ENCODE results near the gene FSCN2.

Gene FSCN2

DNA sequence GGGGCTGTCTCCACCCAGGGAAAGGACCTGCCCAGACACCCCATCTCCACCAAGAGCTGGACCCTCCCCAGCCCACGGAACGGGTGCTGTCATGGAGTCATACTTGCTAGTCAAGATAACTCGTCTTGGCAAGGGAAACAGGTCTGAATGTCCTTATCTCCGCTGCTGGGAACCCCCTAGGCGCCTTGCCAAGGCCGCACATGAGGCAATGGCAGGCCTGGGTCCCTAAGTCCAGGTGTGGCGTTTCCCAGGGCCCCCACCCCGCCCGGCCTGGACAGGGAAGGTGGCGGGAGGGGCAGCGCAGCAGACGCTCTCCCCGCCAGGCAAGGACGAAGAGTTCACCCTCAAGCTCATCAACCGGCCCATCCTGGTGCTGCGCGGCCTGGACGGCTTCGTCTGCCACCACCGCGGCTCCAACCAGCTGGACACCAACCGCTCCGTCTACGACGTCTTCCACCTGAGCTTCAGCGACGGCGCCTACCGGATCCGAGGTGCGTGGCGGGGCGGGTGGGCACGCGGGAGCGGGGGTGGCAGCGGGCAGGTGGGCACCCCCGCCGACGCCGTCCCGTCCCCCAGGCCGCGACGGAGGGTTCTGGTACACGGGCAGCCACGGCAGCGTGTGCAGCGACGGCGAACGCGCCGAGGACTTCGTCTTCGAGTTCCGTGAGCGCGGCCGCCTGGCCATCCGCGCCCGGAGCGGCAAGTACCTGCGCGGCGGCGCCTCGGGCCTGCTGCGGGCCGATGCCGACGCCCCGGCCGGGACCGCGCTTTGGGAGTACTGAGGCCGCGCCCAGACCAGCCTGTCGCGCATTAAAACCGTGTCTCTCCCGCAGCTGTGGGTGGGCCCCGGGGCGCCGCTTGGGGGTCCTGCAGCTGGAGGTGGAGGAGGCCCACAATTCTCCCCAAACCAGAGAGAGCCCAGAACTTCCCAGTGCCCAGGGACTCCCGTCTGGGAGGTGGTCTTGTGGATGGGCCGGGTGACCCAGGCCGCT is 8.4 kb downstream of the FSCN2 start:
- H3K27ac ChIP-seq = no peak overlapping the region
- TF ChIP-seq CTCF (IDR thresholded peaks at IDR 0.05) (no peak), ZFX (IDR thresholded peaks at IDR 0.05; ENCODE audit: borderline replicate concordance) (no peak)

- H3K27ac ChIP-seq = no peak overlapping the region; the same call in 1 of the 2 replicates
- no peak for TF ChIP-seq ZFX (IDR thresholded peaks at IDR 0.05; ENCODE audit: borderline replicate concordance)
- peak; percentile 70 for TF ChIP-seq CTCF (IDR thresholded peaks at IDR 0.05)
Measured at GRCh38 chr17:81537343-81537855, 9.2 kb downstream of the FSCN2 start.

DNA sequence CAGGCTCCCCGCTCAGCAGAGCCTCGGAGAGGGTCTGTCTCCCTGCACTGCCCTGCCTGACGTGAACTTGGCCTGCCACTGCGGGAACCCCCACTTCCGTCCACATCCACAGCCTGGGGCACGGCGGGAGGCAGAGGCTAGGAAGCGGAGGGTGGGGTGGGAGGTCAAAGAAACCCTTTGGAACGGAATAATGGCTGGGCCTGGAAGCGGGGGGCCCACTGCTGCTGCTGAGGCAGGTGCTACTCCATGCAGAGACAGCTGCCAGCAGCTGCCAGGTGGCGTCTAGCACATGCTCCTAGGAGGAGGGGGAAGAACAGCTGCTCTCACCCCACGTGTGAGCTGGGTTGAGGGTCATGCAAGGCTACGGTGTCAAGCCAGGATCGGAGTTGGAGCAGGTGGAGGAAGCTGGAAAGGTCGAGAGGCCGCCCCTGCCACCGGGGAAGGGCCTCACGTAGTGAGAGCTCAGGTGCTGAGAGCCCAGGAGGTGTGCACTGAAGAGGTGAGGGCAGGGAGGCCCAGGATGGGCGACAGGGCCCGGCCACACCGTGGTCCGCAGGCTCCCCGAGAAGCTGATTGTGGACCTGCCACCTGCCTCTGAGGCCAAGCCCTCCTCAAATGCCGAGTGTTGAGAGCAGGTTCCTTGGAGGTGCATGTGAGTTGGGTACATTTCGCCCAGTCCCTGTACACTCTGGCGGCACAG is 9.8 kb downstream of the FSCN2 start:
- TF ChIP-seq CTCF (IDR thresholded peaks at IDR 0.05) (peak; percentile 37), ZFX (IDR thresholded peaks at IDR 0.05; ENCODE audit: borderline replicate concordance) (no peak)
- H3K27ac ChIP-seq = peak overlapping the region; percentile 23; the same call in 1 of the 2 replicates

GRCh38 chr17:81538651-81539570 is 10.7 kb downstream of the FSCN2 start:
- TF ChIP-seq ZFX (IDR thresholded peaks at IDR 0.05; ENCODE audit: borderline replicate concordance) (no peak), CTCF (IDR thresholded peaks at IDR 0.05) (no peak)
- H3K27ac ChIP-seq = peak overlapping the region; percentile 23

DNA sequence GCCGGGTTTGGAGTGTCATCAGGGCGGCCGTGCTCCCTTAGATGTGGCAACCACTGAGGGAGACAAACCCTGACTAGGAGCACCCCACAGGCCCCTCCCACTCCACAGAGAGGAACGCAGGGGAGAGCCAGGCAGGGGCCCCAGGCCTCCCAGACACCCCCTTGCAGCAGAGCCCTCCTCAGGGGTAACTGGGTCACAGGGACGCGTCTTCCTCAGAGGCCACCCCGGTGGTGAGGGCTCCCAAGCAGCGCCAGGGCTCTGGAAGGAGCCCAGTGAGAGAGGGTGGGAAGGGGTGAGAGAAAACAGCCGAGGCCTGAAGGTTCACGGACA is 11.4 kb downstream of the FSCN2 start:
- TF ChIP-seq CTCF (IDR thresholded peaks at IDR 0.05) (no peak), ZFX (IDR thresholded peaks at IDR 0.05; ENCODE audit: borderline replicate concordance) (no peak)
- peak overlapping the region; percentile 23; the same call in 1 of the 2 replicates for H3K27ac ChIP-seq

- H3K27ac ChIP-seq = peak overlapping the region; percentile 23; the same call in 1 of the 2 replicates
- TF ChIP-seq CTCF (IDR thresholded peaks at IDR 0.05) (no peak), ZFX (IDR thresholded peaks at IDR 0.05; ENCODE audit: borderline replicate concordance) (no peak)
Measured at GRCh38 chr17:81539961-81540675, 11.9 kb downstream of the FSCN2 start.

All from 22Rv1 (cell line).